ENCODE data around the gene NPIPA1.
"Not testable (repeated sequence)": the region's sequence is repeated elsewhere in the genome, so short reads cannot be mapped to it uniquely, and the experiment has no call there.

- TF ChIP-seq CTCF (conservative IDR thresholded peaks at IDR 0.05 in 1 of 2, IDR thresholded peaks at IDR 0.05 in 1 of 2; ENCODE audit: low read depth in 1 of 2, low read length in 2 of 2); EZH2 (IDR thresholded peaks at IDR 0.05; ENCODE audit: low read length, missing control alignments): not testable (repeated sequence)
These were observed 32.6 kb downstream of the NPIPA1 start for GRCh38 chr16:14969795-14970194.
